HG03521 (cell line): ENCODE results near the gene NAA25.

ENCODE experiments used
- ATAC-seq: cut with Tn5 transposase; IDR thresholded peaks from one replicate; pipeline ENCODE4 v1.9.1; 2021; ENCODE audit warnings: mild to moderate bottlenecking, moderate library complexity; ENCODE audit not compliant: unreplicated experiment

Gene NAA25

DNA sequence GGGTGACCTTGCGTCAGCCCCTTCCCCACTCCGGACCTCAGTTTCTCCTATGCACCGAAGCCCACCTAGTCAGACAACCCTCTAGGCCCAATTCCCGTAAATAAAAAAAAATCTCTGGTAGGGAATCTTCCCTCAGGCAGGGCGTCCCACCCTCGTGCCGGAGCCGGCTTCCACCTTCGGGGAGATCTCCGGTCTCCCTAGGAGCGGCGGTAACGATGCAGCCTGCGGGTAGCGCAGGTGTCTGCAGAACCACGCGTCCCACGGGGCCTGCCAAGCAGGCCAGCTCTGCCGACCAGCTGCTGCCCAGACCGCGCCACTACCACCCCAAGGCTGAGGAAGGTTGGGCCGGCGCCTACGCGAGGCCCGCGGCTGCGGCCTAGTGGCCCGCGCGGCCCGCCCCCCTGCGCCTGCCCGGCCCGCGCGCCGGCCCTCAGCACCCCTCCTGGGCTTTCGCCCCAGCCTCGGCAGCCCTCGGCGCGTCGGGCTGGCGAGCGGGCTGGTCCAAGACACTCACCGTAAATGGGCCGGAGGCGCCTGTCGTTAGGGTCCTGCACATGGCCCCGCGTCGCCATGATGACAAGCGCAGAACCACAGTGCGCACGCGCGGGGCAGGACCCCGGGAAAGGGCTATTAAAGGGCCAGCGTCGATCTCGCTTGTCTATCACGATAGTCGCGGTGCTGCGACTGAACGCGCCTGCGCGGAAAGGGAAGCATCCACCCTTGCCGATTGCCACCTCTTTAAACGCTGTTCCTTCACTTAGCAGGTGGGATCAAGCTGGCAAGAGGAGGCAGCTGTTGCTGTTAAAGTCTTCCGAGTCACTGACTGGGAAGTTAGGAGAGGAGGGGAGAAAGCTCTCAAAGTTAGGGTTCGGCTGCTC is at the start of gene NAA25:
TSS of gene NAA25 (minus strand) at position 582 of the 878 bp plus-strand sequence. CDS start at position 572, 10 bp downstream.
- peak; percentile 59 for ATAC-seq

DNA sequence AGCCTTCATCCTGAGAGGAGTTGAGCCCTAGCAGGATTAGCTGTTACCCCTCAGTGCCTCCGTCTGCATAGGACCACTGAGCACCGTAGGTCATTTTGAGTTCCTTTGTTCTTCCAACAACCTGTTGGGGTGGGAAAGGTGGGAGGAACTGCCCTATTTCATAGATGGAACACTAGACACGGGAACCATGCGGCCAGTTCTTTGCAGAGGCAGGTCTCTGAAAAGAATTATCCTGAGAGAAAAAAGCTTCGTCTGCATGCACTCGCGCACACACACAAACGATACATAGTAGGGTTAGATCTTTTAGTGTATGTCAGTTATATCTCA is 45.3 kb upstream of the NAA25 start:
- no peak for ATAC-seq

DNA sequence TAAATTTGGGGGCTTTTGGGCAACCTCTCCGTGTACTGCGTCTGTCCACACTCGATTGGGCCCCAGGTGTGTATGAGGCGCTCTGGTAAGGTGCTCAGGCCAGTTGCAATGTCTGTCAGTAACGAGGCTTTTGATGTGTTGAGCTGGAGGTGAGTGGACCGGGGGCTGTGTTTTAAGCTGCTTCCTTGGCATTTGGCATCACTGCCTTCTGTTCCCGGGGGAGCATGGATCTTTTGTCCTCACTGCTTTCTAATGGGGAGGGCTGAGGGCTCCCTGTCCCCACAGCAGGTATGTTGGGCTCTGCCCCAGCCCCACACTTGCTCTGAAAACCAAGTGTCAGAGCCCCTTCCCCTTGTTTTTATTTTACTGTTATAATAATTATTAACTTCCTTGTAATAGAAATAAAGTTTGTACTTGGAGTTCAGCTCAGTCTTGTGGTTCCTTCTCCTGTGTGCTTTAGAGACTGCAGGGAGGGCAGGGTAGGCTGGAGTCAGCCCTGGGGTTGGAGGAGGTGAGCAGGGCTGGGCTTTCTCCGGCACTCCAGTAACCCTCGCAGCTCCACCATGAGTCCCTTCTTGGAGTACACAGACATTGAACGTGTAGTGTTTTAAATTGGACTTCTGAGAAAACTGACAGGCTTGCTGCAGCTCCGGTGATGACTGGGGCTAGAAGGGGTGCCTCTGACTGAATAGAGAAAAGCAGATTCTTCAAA is 44.8 kb upstream of the NAA25 start:
- ATAC-seq = no peak

DNA sequence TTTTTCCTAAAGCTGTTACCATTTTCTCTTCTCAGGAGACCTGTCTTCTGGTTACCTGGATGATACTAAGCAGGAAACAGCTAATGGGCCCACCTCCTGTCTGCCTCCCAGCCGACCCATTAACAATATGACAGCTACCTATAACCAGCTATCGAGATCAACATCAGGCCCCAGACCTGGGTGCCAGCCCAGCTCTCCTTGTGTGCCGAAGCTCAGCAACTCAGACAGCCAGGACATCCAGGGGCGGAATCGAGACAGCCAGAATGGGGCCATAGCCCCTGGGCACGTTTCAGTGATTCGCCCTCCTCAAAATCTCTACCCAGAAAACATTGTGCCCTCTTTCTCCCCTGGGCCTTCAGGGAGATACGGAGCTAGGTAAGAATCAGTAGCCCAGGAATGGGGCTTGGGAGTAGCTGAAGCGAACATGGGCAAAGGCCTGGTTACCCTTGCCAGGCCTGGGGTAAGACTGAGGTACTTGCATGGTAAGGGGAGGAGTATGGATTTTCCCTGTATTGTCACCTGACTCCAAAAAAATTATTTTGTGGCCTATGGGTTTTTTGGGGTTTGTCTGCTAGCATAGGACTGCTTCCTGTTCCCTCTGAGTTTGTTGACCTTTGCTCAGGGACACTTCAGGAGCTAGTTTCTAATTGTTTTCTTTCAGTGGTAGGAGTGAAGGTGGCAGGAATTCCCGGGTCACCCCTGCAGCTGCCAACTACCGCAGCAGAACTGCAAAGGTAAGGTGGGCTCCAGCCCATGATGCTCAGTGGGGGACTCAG is 43.4 kb upstream of the NAA25 start:
- ATAC-seq = no peak

DNA sequence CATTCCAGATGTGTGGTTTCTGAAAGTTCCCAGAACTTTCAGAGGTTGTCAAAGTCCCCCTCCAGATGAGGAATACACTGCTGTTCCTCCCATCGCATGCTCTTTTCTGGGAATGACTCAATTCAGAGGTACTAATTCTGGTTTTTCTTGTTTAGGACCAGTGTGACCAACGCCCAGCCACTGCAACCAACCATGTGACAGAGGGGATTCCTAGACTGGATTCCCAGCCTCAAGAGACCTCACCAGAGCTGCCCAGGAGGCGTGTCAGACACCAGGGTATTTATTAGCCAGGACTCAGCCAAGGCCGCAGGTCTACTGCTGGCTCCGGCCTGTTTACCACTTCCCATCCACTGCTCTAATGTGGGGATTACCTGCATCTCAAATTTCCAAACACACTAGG is 41.0 kb upstream of the NAA25 start:
- ATAC-seq = no peak

DNA sequence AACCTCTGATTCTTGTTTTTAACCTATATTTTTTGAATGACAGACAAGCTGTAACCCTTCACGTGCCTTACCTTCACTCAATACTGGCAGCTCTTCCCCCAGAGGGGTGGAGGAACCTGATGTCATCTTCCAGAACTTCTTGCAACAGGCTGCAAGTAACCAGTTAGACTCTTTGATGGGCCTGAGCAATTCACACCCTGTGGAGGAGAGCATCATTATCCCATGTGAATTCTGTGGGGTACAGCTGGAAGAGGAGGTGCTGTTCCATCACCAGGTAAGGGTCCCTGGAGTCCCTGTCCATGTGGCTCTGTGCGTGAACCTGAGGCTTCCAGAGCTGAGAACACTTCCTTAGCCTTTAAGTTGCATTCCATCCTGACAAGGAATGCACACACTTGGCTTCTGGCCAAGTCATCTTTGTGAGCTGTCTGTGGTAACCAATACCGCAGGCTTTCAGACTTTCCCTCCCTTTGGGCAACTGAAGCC is 39.5 kb upstream of the NAA25 start:
- no peak for ATAC-seq

DNA sequence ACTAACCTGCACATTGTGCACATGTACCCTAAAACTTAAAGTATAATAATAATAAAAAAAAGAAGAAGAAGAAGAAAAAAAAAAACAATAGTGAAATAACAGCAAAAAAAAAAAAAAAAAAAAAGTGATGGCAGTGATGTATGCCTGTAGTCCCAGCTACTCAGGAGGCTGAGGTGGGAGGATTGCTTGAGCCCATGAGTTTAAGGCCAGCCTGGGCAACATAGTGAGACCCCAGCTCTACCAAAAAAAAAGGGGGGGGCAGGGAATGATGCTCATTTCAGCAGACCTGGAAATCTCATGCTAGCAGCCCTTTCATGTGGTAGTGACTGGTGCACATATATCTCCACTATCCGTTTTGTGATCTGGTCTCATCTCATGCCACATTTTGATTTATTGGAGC is 37.5 kb upstream of the NAA25 start:
- no peak for ATAC-seq

DNA sequence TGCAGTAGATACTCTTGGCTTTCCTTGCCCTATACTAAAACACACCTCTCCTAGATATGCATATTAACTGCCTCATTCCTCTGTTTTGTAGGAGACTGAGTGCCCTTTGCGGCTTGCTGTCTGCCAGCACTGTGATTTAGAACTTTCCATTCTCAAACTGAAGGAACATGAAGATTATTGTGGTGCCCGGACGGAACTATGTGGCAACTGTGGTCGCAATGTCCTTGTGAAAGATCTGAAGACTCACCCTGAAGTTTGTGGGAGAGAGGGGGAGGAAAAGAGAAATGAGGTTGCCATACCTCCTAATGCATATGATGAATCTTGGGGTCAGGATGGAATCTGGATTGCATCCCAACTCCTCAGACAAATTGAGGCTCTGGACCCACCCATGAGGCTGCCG is 32.1 kb upstream of the NAA25 start:
- ATAC-seq = no peak

DNA sequence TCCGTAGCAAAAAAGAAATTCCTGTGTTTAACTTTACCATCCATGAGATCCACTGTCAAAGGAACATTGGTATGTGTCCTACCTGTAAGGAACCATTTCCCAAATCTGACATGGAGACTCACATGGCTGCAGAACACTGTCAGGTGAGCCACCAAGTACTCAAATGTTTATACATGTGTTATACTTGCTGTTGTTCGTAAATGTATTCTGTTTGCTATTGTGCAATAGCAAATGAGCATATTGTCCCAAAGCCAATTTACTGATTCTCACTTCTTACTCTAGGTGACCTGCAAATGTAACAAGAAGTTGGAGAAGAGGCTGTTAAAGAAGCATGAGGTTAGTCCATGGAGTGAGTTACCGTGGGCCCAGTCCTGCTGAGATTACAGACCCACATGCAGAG is 26.1 kb upstream of the NAA25 start:
- ATAC-seq = no peak

DNA sequence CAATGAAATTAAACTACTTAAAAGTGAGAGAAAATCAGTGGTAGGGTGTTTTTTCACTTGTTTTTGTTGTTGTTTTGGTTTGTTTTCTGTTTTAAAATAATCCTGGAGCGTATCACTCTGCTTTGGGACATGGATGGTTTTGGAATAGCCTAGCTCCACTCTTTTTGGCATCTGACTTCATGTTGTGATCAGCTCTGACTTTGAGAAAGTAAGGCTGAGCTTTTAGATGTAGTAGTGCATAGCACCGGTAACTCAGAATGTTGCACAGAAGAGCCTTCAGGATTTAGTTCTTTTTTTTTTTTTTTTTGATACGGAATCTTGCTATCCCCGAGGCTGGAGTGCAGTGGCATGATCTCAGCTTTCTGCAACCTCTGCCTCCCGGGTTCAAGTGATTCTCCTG is 24.8 kb upstream of the NAA25 start:
- no peak for ATAC-seq

DNA sequence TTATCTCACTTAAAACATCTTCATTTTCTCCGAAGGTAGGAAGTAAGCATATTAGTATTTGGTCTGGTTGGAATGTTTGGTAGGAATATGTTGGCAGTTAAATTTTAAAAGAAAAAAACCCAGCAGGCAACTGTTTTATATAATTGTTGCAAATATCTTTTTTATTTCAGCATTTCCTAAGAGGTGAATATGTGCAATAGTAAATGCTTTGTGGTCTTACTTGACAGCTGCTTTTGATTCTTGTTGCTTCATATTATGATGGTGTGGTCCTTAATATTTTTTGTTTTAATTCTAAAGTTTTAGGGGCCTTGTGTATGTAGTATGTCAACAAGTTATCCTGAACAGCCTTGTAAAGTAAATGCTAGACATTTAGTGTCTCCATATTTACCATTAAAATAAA is 23.1 kb upstream of the NAA25 start:
- no peak for ATAC-seq

DNA sequence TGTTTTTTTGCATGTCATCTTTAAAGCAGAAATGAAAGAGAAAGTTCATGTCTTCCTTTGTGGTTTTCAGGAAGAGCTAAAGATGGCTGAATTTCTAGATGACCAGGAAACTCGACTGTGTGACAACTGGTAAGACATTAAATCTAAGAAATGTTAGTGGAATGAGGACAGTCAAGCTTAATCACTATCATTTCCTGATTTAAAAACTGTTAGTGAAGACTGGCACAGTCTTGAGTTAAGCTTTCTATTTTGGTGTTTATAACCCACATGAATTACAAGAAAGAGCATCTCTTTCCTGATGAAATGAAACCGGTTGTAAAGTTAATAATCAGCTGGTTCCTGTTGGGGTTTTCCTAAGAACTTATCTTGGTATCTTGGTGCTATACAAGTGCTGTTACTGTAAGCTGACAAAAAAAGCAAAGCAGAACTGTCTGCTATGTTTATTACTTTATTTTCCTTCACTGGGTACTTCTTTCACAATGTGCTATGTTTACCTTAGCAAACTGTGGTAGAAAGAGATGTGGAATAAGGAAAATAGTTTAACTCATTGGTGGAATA is 21.9 kb upstream of the NAA25 start:
- no peak for ATAC-seq

DNA sequence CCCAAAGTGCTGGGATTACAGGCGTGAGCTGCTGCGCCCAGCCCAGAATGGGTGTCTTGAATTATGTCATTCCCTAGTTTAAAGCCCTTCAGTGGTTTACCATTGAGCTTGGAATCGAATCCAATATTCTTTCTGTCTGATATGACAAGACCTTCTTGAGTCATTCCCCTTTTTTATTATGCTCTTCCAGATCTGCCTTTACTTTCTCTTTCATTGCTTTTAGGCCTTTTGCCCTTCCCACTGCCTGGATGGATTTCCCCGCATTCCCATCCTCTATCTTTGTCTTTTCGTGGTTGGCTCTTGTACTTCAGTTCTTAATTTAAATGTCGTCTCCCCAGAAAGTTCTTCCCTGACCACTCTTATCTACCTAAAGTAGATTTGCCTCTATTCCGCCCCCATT is 18.3 kb upstream of the NAA25 start:
- ATAC-seq = no peak

DNA sequence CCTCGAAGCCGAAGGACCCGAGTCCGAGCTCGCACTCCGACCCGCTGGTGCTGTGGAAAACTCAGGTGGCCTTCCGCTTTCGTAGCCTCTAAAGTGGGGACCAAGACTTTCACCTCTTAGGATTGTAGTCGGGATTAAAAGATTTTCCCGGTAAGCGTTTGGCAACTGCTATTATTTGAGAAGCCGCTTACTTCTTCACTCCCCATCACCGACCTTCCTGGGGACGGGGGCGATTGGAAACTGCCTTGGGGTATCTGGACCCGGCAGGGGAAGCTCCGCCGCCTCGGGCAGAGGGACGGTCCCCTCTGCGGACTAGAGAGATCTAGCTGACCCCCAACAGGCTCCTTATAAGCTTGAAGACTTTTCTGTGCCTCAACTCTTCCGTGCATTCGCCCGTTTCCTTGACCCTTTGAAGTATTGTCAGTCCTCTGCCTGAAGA is 17.4 kb upstream of the NAA25 start:
- ATAC-seq = no peak

DNA sequence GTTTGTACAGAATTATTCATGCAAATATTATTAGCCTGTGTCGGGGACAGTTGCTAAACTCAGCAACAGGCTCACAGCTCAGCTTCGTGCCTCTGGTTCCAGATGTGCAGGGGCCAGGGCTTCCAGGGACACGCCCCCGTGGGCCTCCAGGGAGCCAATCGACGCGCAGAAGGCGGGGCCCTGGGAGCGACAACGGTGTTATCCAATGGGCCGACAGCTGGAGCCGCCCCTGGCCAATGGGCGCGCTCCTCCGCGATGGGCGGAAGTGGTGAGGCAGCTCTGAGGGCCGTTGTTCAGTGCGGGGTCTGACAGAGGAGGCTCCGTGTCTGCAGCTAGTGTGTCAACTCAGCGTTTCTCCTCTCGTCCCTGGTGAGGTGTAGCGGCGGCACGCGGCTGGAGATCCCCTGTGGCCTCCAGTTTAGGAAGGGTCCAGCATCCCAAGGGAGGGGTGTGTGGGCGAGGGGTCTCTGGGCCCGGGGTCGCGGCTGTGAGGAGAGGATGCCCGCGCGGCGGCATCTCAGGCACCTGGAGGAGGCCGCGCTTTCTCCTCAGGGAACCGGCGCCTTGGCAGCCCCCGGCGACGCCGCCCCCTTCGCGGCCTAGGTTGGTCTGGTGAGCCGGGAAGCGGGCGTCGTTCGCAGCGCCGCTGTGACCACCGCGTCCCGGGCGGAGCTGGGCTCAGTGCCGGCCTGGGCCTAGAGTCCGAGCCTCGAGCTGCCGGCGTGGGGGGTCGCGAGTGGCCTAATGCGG is 16.8 kb upstream of the NAA25 start, which contains the start of gene TRAFD1:
TSS of gene TRAFD1 (plus strand) at position 311 of the 750 bp plus-strand sequence. CDS start 4,963 bp downstream, outside the sequence.
- peak; percentile 96 for ATAC-seq

DNA sequence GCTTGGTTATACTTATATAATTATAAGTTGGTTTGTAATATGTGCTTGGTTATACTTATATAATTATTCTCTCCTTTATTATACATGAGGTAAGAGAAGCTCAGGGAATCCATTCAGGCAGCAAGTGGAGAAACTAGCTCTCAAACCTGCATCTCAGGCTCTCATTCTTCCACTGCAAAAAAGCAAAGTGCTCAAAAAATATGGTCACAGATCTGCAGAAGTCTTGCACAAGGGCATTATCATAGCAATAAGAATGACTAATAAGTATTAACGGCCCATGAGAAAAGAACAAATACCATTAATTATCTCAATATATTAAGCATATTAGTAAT is 16.3 kb upstream of the NAA25 start:
- ATAC-seq = no peak

DNA sequence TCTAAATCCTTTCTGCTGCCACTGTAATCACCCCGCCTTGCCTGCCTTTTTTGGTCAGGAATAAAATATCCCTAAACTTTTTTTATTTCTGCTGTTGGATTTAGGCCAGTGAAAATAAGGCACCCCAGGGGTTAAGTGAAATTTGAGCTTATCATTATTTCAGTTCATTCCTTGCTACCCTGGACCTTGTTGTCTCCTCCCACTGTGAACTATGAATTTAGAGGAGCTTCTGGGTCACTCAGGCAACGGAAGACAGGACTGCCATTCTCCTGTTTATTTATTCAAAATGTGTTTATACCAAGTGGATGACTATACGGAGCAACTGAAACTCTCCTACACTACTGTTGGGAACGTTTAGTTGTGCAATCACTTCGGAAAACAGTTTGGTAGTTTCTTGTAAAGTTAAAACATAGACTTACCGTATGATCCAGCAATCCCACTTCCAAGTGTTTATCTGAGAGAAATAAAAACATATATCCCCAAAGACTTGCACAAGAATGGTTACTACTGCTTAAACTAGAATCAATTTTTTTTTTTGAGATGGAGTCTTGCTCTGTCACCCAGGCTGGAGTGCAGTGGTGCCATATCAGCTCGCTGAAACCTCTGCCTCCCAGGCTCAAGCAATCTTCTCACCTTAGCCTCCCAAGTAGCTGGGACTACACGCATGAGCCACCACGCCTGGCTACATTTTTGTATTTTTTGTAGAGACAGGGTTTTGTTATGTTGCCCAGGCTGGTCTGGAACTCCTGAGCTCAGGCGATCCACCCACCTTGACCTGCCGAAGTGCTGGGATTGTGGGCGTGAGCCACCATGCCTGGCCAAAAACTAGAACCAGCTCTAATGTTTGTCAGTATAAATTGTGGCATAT is 14.5 kb upstream of the NAA25 start:
- no peak for ATAC-seq

DNA sequence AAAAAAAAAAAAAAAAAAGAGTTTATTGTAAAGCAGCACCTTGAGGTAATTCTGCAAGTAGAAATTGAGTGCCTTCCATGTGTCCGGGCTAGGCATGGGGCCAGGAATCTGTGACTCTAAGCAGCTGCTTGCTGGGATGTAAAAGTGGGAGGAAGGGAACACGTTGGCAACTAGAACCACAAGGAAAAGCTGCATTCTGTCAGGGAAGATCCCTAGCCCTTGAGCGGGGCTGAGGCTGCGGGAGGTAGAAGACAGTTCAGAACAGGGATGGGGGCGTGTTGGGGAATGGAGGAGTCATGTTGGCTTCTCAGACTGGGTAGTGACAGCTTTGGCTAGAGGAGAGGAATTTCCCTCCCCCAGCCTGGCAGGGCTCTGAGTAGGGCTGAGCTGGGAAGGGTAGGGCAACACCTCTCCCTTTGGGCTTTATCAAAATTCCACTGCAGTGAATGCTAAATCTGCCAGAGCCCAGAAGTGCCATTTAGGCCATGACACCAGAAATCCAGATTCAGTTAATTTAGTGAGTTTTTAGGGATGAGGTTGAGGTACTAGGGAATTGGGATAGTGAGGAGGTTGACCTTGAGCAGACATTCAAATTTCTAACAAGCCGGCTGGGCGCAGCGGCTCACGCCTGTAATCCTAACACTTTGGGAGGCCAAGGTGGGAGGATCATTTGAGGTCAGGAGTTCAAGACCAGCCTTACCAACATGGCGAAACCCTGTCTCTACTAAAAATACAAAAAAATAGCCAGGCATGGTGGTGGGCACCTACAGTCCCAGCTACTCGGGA is 13.4 kb upstream of the NAA25 start:
- no peak for ATAC-seq

DNA sequence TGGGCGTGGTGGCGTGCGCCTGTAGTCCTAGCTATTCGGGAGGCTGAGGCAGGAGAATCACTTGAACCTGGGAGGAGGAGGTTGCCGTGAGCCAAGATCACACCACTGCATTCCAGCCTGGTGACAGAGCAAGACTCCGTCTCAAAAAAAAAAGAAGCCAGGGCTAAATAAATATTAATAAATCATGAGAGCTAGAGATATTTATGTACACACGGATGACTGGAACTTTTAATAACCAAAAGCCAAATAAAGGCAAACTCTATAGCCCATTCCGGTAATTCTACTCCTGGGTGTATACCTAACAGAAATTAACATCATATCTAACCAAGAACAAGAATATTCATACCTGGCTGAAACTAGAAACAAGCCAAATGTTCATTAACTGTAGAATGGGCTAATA is 9.1 kb upstream of the NAA25 start:
- no peak for ATAC-seq
